ENCODE measurements around the gene MC1R.
"Not testable (repeated sequence)": the region's sequence is repeated elsewhere in the genome, so short reads cannot be mapped to it uniquely, and the experiment has no call there.

The MC1R gene

GRCh38 chr16:89918453-89919347 is at the start of gene MC1R:
Gene MC1R, plus strand, starts transcription at chr16:89918862. Its CDS starts 397 bp downstream, at chr16:89919259.
- peak; percentile 52 for DNase-seq

GRCh38 chr16:89869911-89870310 is 48.8 kb upstream of the MC1R start:
- no peak for DNase-seq

GRCh38 chr16:89870440-89870839 is 48.2 kb upstream of the MC1R start:
- DNase-seq = no peak

- DNase-seq = no peak
These were observed 46.8 kb upstream of the MC1R start for GRCh38 chr16:89871895-89872294.

GRCh38 chr16:89873109-89873971 is 45.3 kb upstream of the MC1R start, which contains the start of gene TCF25:
Gene TCF25, plus strand, starts transcription at chr16:89873592. Its CDS starts 76 bp downstream, at chr16:89873668.
- peak; percentile 94 for DNase-seq

- peak; percentile 98 for DNase-seq
These were observed 44.5 kb upstream of the MC1R start for GRCh38 chr16:89873972-89874689.

GRCh38 chr16:89879123-89879522 is 39.5 kb upstream of the MC1R start:
- DNase-seq = not testable (repeated sequence)

GRCh38 chr16:89880477-89881367 is 37.9 kb upstream of the MC1R start:
- no peak for DNase-seq

GRCh38 chr16:89881368-89881730 is 37.3 kb upstream of the MC1R start:
- DNase-seq = no peak

- DNase-seq = no peak
These were observed 35.2 kb upstream of the MC1R start for GRCh38 chr16:89883346-89884040.

- DNase-seq = no peak
These were observed 34.6 kb upstream of the MC1R start for GRCh38 chr16:89884041-89884421.

GRCh38 chr16:89887243-89887642 is 31.4 kb upstream of the MC1R start:
- DNase-seq = no peak

- DNase-seq = no peak
These were observed 28.5 kb upstream of the MC1R start for GRCh38 chr16:89890200-89890599.

- no peak for DNase-seq
These were observed 27.6 kb upstream of the MC1R start for GRCh38 chr16:89890886-89891657.

- no peak for DNase-seq
These were observed 26.5 kb upstream of the MC1R start for GRCh38 chr16:89892055-89892630.

- DNase-seq = no peak
These were observed 26.0 kb upstream of the MC1R start for GRCh38 chr16:89892635-89893034.

- no peak for DNase-seq
These were observed 24.8 kb upstream of the MC1R start for GRCh38 chr16:89893642-89894548.

GRCh38 chr16:89895482-89896250 is 23.0 kb upstream of the MC1R start:
- DNase-seq = no peak
